ENCODE results near the gene FXYD1.

Gene FXYD1

GRCh38 chr19:35161434-35161743 lies 22.8 kb downstream of the FXYD1 start:
- Histone ChIP-seq H3K27ac (no peak overlapping the region), H3K27me3 (ENCODE audit: insufficient read depth, low read depth, severe bottlenecking) (no peaks in the 10 kb centered on the region), H3K9me3 (ENCODE audit: severe bottlenecking) (peaks cover 5% of the 10 kb centered on the region), H3K36me3 (peaks cover 51% of the 10 kb centered on the region), H3K4me3 (ENCODE audit: low read depth, low read length) (no peak overlapping the region)
- DNase-seq: no peak
- no peak for TF ChIP-seq CTCF (IDR thresholded peaks at IDR 0.05; ENCODE audit: low read depth, low read length)

GRCh38 chr19:35162471-35163326 lies 24.1 kb downstream of the FXYD1 start:
- no peak overlapping the region for H3K27ac ChIP-seq
- H3K27me3 ChIP-seq (ENCODE audit: insufficient read depth, low read depth, severe bottlenecking): no peaks in the 10 kb centered on the region
- no peak overlapping the region for H3K4me3 ChIP-seq (ENCODE audit: low read depth, low read length)
- TF ChIP-seq CTCF (IDR thresholded peaks at IDR 0.05; ENCODE audit: low read depth, low read length): no peak
- H3K36me3 ChIP-seq: peaks cover 50% of the 10 kb centered on the region
- DNase-seq: no peak
- H3K9me3 ChIP-seq (ENCODE audit: severe bottlenecking): peaks cover 12% of the 10 kb centered on the region

- no peaks in the 10 kb centered on the region for H3K27me3 ChIP-seq (ENCODE audit: insufficient read depth, low read depth, severe bottlenecking)
- no peak overlapping the region for H3K4me3 ChIP-seq (ENCODE audit: low read depth, low read length)
- peaks cover 12% of the 10 kb centered on the region for H3K9me3 ChIP-seq (ENCODE audit: severe bottlenecking)
- DNase-seq: no peak
- no peak for TF ChIP-seq CTCF (IDR thresholded peaks at IDR 0.05; ENCODE audit: low read depth, low read length)
- H3K36me3 ChIP-seq: peaks cover 42% of the 10 kb centered on the region
- no peak overlapping the region for H3K27ac ChIP-seq
Measured at GRCh38 chr19:35164418-35164817, 25.8 kb downstream of the FXYD1 start.

GRCh38 chr19:35165200-35166058 lies 26.8 kb downstream of the FXYD1 start:
- H3K4me3 ChIP-seq (ENCODE audit: low read depth, low read length): no peak overlapping the region
- no peaks in the 10 kb centered on the region for H3K27me3 ChIP-seq (ENCODE audit: insufficient read depth, low read depth, severe bottlenecking)
- H3K27ac ChIP-seq: no peak overlapping the region
- H3K36me3 ChIP-seq: peaks cover 38% of the 10 kb centered on the region
- no peak for DNase-seq
- no peak for TF ChIP-seq CTCF (IDR thresholded peaks at IDR 0.05; ENCODE audit: low read depth, low read length)
- H3K9me3 ChIP-seq (ENCODE audit: severe bottlenecking): peaks cover 12% of the 10 kb centered on the region

GRCh38 chr19:35166100-35167063 lies 27.8 kb downstream of the FXYD1 start:
- no peak for TF ChIP-seq CTCF (IDR thresholded peaks at IDR 0.05; ENCODE audit: low read depth, low read length)
- no peak for DNase-seq
- Histone ChIP-seq H3K27me3 (ENCODE audit: insufficient read depth, low read depth, severe bottlenecking) (no peaks in the 10 kb centered on the region), H3K36me3 (peaks cover 36% of the 10 kb centered on the region), H3K27ac (no peak overlapping the region), H3K9me3 (ENCODE audit: severe bottlenecking) (peaks cover 12% of the 10 kb centered on the region), H3K4me3 (ENCODE audit: low read depth, low read length) (no peak overlapping the region)

Data from WERI-Rb-1 (cell line).